Panc1 (cell line): ENCODE results near the gene PDE3A. TPM values are rescaled to one million over a fixed set of nuclear protein-coding genes. Genes with fewer than 3 reads are reported as not detected.

Experiments used
- ATAC-seq: fragments of 200-7000 bp; cut with Tn5 transposase; 2 replicates; pipeline ENCODE4 v1.9.1; 2020; ENCODE audit warnings: mild to moderate bottlenecking, moderate library complexity
- BruUV-seq: library from RNA; stranded (reverse); fragments of 400-500 nt; replicated peaks from 2 replicates; lab custom pipeline; 2021; lab: Mats Ljungman, UMichigan
- CTCF ChIA-PET: fragments of 300-600 bp; sonication (Branson Sonifier 250); formaldehyde crosslinking; loops from one replicate; lab custom pipeline; 2022; ENCODE audit warnings: antibody characterized with exemption; lab: Charles Lee
- POLR2A ChIA-PET: fragments of 300-600 bp; sonication (Branson Sonifier 250); formaldehyde crosslinking; loops from one replicate; lab custom pipeline; 2022; ENCODE audit warnings: antibody characterized with exemption; lab: Charles Lee
- DNase-seq: peaks from one replicate; pipeline ENCODE4 v3.0.0-alpha.2; 2010; ENCODE audit warnings: low read depth, low spot score
- H3K27ac ChIP-seq: 2 replicates; pipeline ENCODE4 v1.5.1; 2011; ENCODE audit warnings: mild to moderate bottlenecking, low read length, inconsistent platforms
- H3K27me3 ChIP-seq: fragments of 200-500 bp; sonication (Bioruptor generic); 2 replicates; pipeline ENCODE4 v1.6.0; 2014; ENCODE audit warnings: low read length, inconsistent platforms; ENCODE audit not compliant: control insufficient read depth, insufficient read depth
- H3K36me3 ChIP-seq: fragments of 200-500 bp; sonication (Bioruptor generic); 2 replicates; pipeline ENCODE4 v1.5.1; 2014; ENCODE audit warnings: inconsistent platforms, mild to moderate bottlenecking, low read length, moderate library complexity; ENCODE audit not compliant: control insufficient read depth, insufficient read depth
- H3K4me1 ChIP-seq: 2 replicates; pipeline ENCODE4 v1.5.1; 2011; ENCODE audit warnings: inconsistent platforms, mild to moderate bottlenecking, low read length, moderate library complexity; ENCODE audit not compliant: control insufficient read depth, insufficient read depth
- H3K4me3 ChIP-seq, 2 experiments: 2 replicates each; pipeline ENCODE4 v1.5.1; 2011 to 2012; ENCODE audit warnings: low read depth in 2 of 2, low read length in 2 of 2, mild to moderate bottlenecking in 2 of 2, inconsistent platforms in 1 of 2, moderate library complexity in 1 of 2
- H3K9me3 ChIP-seq: fragments of 200-500 bp; sonication (Bioruptor generic); 2 replicates; pipeline ENCODE4 v1.5.1; 2014; ENCODE audit warnings: low read depth, mild to moderate bottlenecking, inconsistent platforms, low read length, moderate library complexity; ENCODE audit not compliant: control insufficient read depth, insufficient read depth
- POLR2AphosphoS5 ChIP-seq: IDR thresholded peaks from 2 replicates; pipeline ENCODE4 v1.6.1; 2012; ENCODE audit warnings: mild to moderate bottlenecking, low read depth, low read length, moderate library complexity
- SIN3A ChIP-seq: IDR thresholded peaks from 2 replicates; pipeline ENCODE4 v1.6.1; 2012; ENCODE audit warnings: low read depth, mild to moderate bottlenecking, low read length, moderate library complexity, borderline replicate concordance; ENCODE audit not compliant: insufficient read depth
- TCF7L2 ChIP-seq: IDR thresholded peaks from 2 replicates; pipeline ENCODE4 v1.6.1; 2011; ENCODE audit warnings: mild to moderate bottlenecking, low read depth, low read length, inconsistent platforms
- in situ Hi-C: cut with HindIII; loops from 2 replicates; pipeline ENCODE4 v1.10.0; 2016; ENCODE audit warnings: low sequenced_read_pairs, low pct_unique_long_range_greater_than_20kb
- intact Hi-C: fragments of 100-400 bp; cut with micrococcal nuclease; formaldehyde crosslinking; loops from one replicate; pipeline ENCODE4 v1.10.0; 2022; ENCODE audit not compliant: unreplicated experiment
- total RNA-seq: library from RNA; stranded (reverse); gene quantifications from one replicate; pipeline ENCODE4 v1.2.1, GENCODE V29; 2021; ENCODE audit not compliant: unreplicated experiment
- TF ChIP-seq, protein P1 (sequence below): fragments of 450-650 bp; IDR thresholded peaks from 2 replicates; pipeline ENCODE4 v1.5.1; 2017; ENCODE audit warnings: mild to moderate bottlenecking
- TF ChIP-seq, protein P2 (sequence below), 2 experiments: IDR thresholded peaks; 2 replicates each; pipeline ENCODE4 v1.6.1; 2011 to 2012; ENCODE audit warnings: low read depth in 2 of 2, control low read depth in 1 of 2, low read length in 1 of 2, mild to moderate bottlenecking in 1 of 2, moderate library complexity in 1 of 2; ENCODE audit not compliant: insufficient read depth in 1 of 2

PDE3A gene
- total RNA-seq, 1 experiment from 2014 or later: 0.03 TPM

DNA sequence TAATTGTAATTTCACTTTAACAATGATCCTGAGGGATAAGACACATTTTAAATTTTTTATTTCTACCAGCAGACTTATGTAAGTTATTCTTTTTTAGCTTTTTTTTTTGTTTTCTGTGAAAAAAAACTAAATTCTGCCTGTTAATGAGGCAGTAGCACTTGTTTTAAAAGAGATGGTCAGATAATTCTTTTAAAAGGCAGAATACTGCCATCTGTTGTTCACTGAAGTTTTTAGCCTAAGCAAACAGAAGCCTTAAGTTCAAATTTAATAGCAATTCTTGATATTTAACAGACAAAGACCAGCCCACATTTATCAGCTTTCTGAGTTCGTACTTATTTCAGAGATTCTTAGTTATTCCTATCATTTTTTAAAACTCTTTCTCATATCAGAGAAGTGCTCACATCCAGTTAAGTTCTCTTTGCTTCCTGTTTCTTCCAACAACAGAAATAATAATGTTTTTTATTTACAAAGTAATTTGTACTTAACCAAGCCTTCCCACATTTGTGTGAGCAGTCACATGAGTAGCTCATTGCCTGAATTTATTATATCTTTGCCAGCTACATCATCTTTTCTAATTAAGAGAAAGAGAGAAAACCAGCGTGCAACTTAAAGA, 233.4 kb downstream of the PDE3A start:
- Histone ChIP-seq H3K36me3 (no peaks in the 10 kb centered on the region), H3K9me3 (no peaks in the 10 kb centered on the region), H3K4me3 (no peak overlapping the region), H3K27me3 (no peaks in the 10 kb centered on the region), H3K4me1 (no peaks in the 10 kb centered on the region), H3K27ac (no peak overlapping the region)
- POLR2A ChIA-PET: interaction anchor here (0.7 kb wide), 1 partner anchor 828 kb away, joined by 3 read pairs; no protein-coding TSS in a partner anchor
- intact Hi-C loops: loop anchor here (5.0 to 10.0 kb wide), 2 partner anchors 139 to 847 kb away; no protein-coding TSS in a partner anchor
- ATAC-seq: no peak
- in situ Hi-C loops: no loop called here
- no TSS peak for BruUV-seq
- CTCF ChIA-PET: no interaction called here
- DNase-seq: no peak
- TF ChIP-seq, protein P1, sequence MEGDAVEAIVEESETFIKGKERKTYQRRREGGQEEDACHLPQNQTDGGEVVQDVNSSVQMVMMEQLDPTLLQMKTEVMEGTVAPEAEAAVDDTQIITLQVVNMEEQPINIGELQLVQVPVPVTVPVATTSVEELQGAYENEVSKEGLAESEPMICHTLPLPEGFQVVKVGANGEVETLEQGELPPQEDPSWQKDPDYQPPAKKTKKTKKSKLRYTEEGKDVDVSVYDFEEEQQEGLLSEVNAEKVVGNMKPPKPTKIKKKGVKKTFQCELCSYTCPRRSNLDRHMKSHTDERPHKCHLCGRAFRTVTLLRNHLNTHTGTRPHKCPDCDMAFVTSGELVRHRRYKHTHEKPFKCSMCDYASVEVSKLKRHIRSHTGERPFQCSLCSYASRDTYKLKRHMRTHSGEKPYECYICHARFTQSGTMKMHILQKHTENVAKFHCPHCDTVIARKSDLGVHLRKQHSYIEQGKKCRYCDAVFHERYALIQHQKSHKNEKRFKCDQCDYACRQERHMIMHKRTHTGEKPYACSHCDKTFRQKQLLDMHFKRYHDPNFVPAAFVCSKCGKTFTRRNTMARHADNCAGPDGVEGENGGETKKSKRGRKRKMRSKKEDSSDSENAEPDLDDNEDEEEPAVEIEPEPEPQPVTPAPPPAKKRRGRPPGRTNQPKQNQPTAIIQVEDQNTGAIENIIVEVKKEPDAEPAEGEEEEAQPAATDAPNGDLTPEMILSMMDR: peak; percentile 30; the same call in 1 of the 2 replicates
- TF ChIP-seq TCF7L2: no peak

DNA sequence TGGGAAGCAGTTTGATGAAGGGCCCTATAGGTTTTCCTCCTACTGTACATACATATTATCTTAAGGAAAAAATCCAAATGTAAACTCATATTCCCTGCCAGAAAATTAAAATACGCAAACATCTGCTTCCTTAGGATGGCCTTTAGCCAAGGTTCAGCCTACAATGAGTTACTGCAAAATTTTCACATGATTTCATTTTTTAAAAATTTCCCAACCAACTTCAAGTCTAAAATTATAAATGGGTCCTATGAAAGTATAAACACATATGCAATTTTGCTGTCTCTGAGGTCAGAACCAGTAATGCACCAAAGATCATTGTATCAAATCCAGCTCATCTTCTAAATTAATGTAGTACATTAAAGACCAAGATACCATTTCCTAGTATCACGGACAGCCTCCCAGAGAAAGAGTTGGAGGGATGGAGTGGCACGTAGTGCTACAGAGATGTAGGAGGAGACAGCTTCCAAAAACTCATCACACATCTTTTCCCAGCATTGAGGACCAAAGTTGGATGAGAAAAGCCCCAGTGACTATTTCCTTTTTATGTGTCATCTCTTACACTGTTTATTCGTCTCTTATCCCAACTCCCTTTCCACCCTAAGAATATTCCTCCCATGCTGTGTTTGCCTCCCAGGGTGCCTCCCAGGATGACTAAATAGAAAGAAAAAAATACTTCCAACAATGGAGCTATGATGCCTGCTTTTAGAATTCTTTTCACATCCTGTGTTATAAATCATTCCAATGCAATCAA, 234.5 kb downstream of the PDE3A start:
- H3K27me3 ChIP-seq: no peaks in the 10 kb centered on the region
- H3K27ac ChIP-seq: no peak overlapping the region
- BruUV-seq: no TSS peak
- H3K9me3 ChIP-seq: no peaks in the 10 kb centered on the region
- H3K36me3 ChIP-seq: no peaks in the 10 kb centered on the region
- H3K4me1 ChIP-seq: no peaks in the 10 kb centered on the region
- ChIA-PET POLR2A (no interaction called here), CTCF (no interaction called here)
- H3K4me3 ChIP-seq: no peak overlapping the region
- DNase-seq (no peak), ATAC-seq (no peak)
- in situ Hi-C loops (no loop called here), intact Hi-C loops (loop anchor here (5.0 to 10.0 kb wide), 2 partner anchors 141 to 848 kb away; no protein-coding TSS in a partner anchor)
- TF ChIP-seq POLR2AphosphoS5 (no peak), TCF7L2 (no peak), SIN3A (no peak)
- TF ChIP-seq, protein P2, sequence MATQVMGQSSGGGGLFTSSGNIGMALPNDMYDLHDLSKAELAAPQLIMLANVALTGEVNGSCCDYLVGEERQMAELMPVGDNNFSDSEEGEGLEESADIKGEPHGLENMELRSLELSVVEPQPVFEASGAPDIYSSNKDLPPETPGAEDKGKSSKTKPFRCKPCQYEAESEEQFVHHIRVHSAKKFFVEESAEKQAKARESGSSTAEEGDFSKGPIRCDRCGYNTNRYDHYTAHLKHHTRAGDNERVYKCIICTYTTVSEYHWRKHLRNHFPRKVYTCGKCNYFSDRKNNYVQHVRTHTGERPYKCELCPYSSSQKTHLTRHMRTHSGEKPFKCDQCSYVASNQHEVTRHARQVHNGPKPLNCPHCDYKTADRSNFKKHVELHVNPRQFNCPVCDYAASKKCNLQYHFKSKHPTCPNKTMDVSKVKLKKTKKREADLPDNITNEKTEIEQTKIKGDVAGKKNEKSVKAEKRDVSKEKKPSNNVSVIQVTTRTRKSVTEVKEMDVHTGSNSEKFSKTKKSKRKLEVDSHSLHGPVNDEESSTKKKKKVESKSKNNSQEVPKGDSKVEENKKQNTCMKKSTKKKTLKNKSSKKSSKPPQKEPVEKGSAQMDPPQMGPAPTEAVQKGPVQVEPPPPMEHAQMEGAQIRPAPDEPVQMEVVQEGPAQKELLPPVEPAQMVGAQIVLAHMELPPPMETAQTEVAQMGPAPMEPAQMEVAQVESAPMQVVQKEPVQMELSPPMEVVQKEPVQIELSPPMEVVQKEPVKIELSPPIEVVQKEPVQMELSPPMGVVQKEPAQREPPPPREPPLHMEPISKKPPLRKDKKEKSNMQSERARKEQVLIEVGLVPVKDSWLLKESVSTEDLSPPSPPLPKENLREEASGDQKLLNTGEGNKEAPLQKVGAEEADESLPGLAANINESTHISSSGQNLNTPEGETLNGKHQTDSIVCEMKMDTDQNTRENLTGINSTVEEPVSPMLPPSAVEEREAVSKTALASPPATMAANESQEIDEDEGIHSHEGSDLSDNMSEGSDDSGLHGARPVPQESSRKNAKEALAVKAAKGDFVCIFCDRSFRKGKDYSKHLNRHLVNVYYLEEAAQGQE (IDR thresholded peaks at IDR 0.05; ENCODE audit: insufficient read depth in 1 of 2, low read depth in 2 of 2, low read length in 1 of 2): no peak
- TF ChIP-seq, protein P1: no peak
